IMR-90 (cell line): ENCODE measurements around the gene TMEM63C. TPM values are rescaled to one million over a fixed set of nuclear protein-coding genes. Genes with fewer than 3 reads are reported as not detected.

Experiments
- ATAC-seq: fragments of 200-7000 bp; cut with Tn5 transposase; 2 replicates; pipeline ENCODE4 v1.9.1; 2020; ENCODE audit warnings: low read depth, mild to moderate bottlenecking, moderate library complexity
- BruUV-seq: library from RNA; stranded (reverse); fragments of 400-500 nt; replicated peaks from 2 replicates; lab custom pipeline; 2021; lab: Mats Ljungman, UMichigan
- CTCF ChIA-PET: fragments of 300-600 bp; formaldehyde crosslinking; extraction: SDS; loops from one replicate; lab custom pipeline; 2021; ENCODE audit warnings: antibody characterized with exemption; lab: Yijun Ruan, JAX
- POLR2A ChIA-PET: fragments of 300-600 bp; sonication (Branson Sonifier 250); formaldehyde crosslinking; loops from one replicate; lab custom pipeline; 2022; ENCODE audit warnings: antibody characterized with exemption; ENCODE audit not compliant: unreplicated experiment; lab: Charles Lee
- DNase-seq: peaks from one replicate; pipeline ENCODE4 v3.0.0; 2013
- H2AFZ ChIP-seq: replicated peaks from 2 replicates; pipeline ENCODE3; 2013; ENCODE audit warnings: low read length, mild to moderate bottlenecking; ENCODE audit not compliant: poor library complexity
- H2AK5ac ChIP-seq: 2 replicates; pipeline ENCODE4 v1.6.1; 2013; ENCODE audit warnings: low read depth, low read length, inconsistent platforms
- H2AK9ac ChIP-seq: replicated peaks from 2 replicates; pipeline ENCODE3; 2013; ENCODE audit warnings: mild to moderate bottlenecking, low read depth, low read length, moderate library complexity; ENCODE audit not compliant: poor library complexity
- H2BK120ac ChIP-seq: 2 replicates; pipeline ENCODE4 v1.6.1; 2013; ENCODE audit warnings: low read depth, low read length, inconsistent platforms
- H2BK15ac ChIP-seq: 3 replicates; pipeline ENCODE4 v1.6.1; 2013; ENCODE audit warnings: low read depth, low read length, inconsistent platforms
- H2BK20ac ChIP-seq: 2 replicates; pipeline ENCODE4 v1.6.1; 2013; ENCODE audit warnings: low read depth, mild to moderate bottlenecking, inconsistent platforms, low read length, moderate library complexity
- H2BK5ac ChIP-seq: 2 replicates; pipeline ENCODE4 v1.6.1; 2013; ENCODE audit warnings: mild to moderate bottlenecking, low read depth, low read length, inconsistent platforms; ENCODE audit not compliant: poor library complexity, severe bottlenecking
- H3K14ac ChIP-seq: replicated peaks from 2 replicates; pipeline ENCODE4 v1.6.1; 2013; ENCODE audit warnings: low read depth, low read length, inconsistent platforms
- H3K18ac ChIP-seq: 2 replicates; pipeline ENCODE4 v1.6.1; 2013; ENCODE audit warnings: low read depth, low read length, control low read depth
- H3K23ac ChIP-seq: 2 replicates; pipeline ENCODE4 v1.6.1; 2013; ENCODE audit warnings: low read depth, low read length, inconsistent platforms
- H3K27ac ChIP-seq: 2 replicates; pipeline ENCODE4 v1.5.1; 2013; ENCODE audit warnings: mild to moderate bottlenecking, control low read depth, low read length; ENCODE audit not compliant: insufficient read depth
- H3K27me3 ChIP-seq: 2 replicates; pipeline ENCODE4 v1.6.1; 2013; ENCODE audit warnings: low read length; ENCODE audit not compliant: control insufficient read depth, insufficient read depth
- H3K36me3 ChIP-seq: 2 replicates; pipeline ENCODE4 v1.6.1; 2013; ENCODE audit warnings: low read length, mixed read lengths; ENCODE audit not compliant: control insufficient read depth, insufficient read depth
- H3K4ac ChIP-seq: 2 replicates; pipeline ENCODE4 v1.6.1; 2013; ENCODE audit warnings: low read depth, low read length, inconsistent platforms
- H3K4me1 ChIP-seq: 2 replicates; pipeline ENCODE4 v1.6.1; 2013; ENCODE audit warnings: low read length, mixed read lengths; ENCODE audit not compliant: control insufficient read depth, insufficient read depth
- H3K4me2 ChIP-seq: 2 replicates; pipeline ENCODE4 v1.6.1; 2013; ENCODE audit warnings: low read depth, mild to moderate bottlenecking, control low read depth, low read length, moderate library complexity
- H3K4me3 ChIP-seq: 2 replicates; pipeline ENCODE4 v1.5.1; 2013; ENCODE audit warnings: low read depth, mild to moderate bottlenecking, control low read depth, low read length, moderate library complexity; ENCODE audit not compliant: insufficient read depth
- H3K56ac ChIP-seq: 2 replicates; pipeline ENCODE4 v1.6.1; 2013; ENCODE audit warnings: low read length, inconsistent platforms; ENCODE audit not compliant: insufficient read depth; ENCODE audit errors: extremely low read depth
- H3K79me1 ChIP-seq, 2 experiments: 2 replicates each; pipeline ENCODE4 v1.6.1; 2013; ENCODE audit warnings: low read length in 2 of 2, inconsistent platforms in 1 of 2, low read depth in 1 of 2
- H3K9ac ChIP-seq: 2 replicates; pipeline ENCODE4 v1.6.1; 2013; ENCODE audit warnings: low read depth, low read length, control low read depth
- H3K9me1 ChIP-seq: 2 replicates; pipeline ENCODE4 v1.6.1; 2013; ENCODE audit warnings: low read length, inconsistent platforms; ENCODE audit not compliant: insufficient read depth
- H3K9me3 ChIP-seq: 2 replicates; pipeline ENCODE4 v1.6.1; 2013; ENCODE audit warnings: low read length; ENCODE audit not compliant: control insufficient read depth, insufficient read depth
- H4K20me1 ChIP-seq: 2 replicates; pipeline ENCODE4 v1.6.1; 2013; ENCODE audit warnings: low read length, inconsistent platforms; ENCODE audit not compliant: insufficient read depth
- H4K5ac ChIP-seq: 2 replicates; pipeline ENCODE4 v1.6.1; 2013; ENCODE audit warnings: mild to moderate bottlenecking, low read depth, low read length, control low read depth
- H4K8ac ChIP-seq, 2 experiments: 2 replicates each; pipeline ENCODE4 v1.6.1; 2013; ENCODE audit warnings: low read depth in 2 of 2, low read length in 2 of 2, control low read depth in 1 of 2, inconsistent platforms in 1 of 2
- H4K91ac ChIP-seq: 2 replicates; pipeline ENCODE4 v1.6.1; 2013; ENCODE audit warnings: low read depth, low read length, inconsistent platforms; ENCODE audit not compliant: insufficient read depth
- BHLHE40 ChIP-seq: fragments of 150-350 bp; IDR thresholded peaks from 2 replicates; pipeline ENCODE4 v1.6.1; 2016; ENCODE audit warnings: mild to moderate bottlenecking, low read depth, low read length
- CEBPB ChIP-seq: IDR thresholded peaks from 2 replicates; pipeline ENCODE4 v1.6.1; 2012; ENCODE audit warnings: low read depth, low read length, improper control_type of control experiment
- CHD1 ChIP-seq: IDR thresholded peaks from 2 replicates; pipeline ENCODE4 v1.6.1; 2012; ENCODE audit warnings: low read depth, low read length, improper control_type of control experiment
- FOS ChIP-seq: fragments of 150-350 bp; IDR thresholded peaks from 2 replicates; pipeline ENCODE4 v1.6.1; 2016; ENCODE audit warnings: low read depth, low read length
- MAFK ChIP-seq: IDR thresholded peaks from 2 replicates; pipeline ENCODE4 v1.6.1; 2012; ENCODE audit warnings: low read depth, low read length, improper control_type of control experiment
- MAZ ChIP-seq: IDR thresholded peaks from 2 replicates; pipeline ENCODE4 v1.6.1; 2012; ENCODE audit warnings: low read depth, mild to moderate bottlenecking, low read length, improper control_type of control experiment, moderate library complexity, borderline replicate concordance
- NFE2L2 ChIP-seq: fragments of 150-350 bp; IDR thresholded peaks from 2 replicates; pipeline ENCODE4 v1.6.1; 2016; ENCODE audit warnings: low read depth, mild to moderate bottlenecking, low read length
- POLR2A ChIP-seq: IDR thresholded peaks from 2 replicates; pipeline ENCODE4 v1.6.1; 2012; ENCODE audit warnings: mild to moderate bottlenecking, low read depth, low read length
- RAD21 ChIP-seq: IDR thresholded peaks from 2 replicates; pipeline ENCODE4 v1.6.1; 2012; ENCODE audit warnings: low read length, improper control_type of control experiment
- RCOR1 ChIP-seq: IDR thresholded peaks from 2 replicates; pipeline ENCODE4 v1.6.1; 2012; ENCODE audit warnings: mild to moderate bottlenecking, low read length, improper control_type of control experiment; ENCODE audit not compliant: insufficient replicate concordance
- RFX5 ChIP-seq: IDR thresholded peaks from 2 replicates; pipeline ENCODE4 v1.8.0; 2012; ENCODE audit warnings: low read depth, mild to moderate bottlenecking, low read length, moderate library complexity
- WGBS, 2 experiments: methylation state at CpG; one replicate each; pipeline versions ENCODE4 v1.1.5 to v1.1.7; 2013; ENCODE audit warnings: missing lambda C conversion rate in 2 of 2; ENCODE audit not compliant: insufficient read length in 1 of 2; ENCODE audit errors: extremely low coverage in 2 of 2; 5-methylcytosine and 5-hydroxymethylcytosine counted together
- dilution Hi-C: fragments of 300-500 bp; cut with HindIII; formaldehyde crosslinking; loops from one replicate; pipeline ENCODE4 v1.14.3; 2018; ENCODE audit warnings: low sequenced_read_pairs; ENCODE audit not compliant: unreplicated experiment
- in situ Hi-C: fragments of 300-500 bp; cut with MboI; formaldehyde crosslinking; loops from 3 replicates; pipeline ENCODE4 v1.14.3; 2019; ENCODE audit warnings: low sequenced_read_pairs, inconsistent platforms, mixed read lengths
- intact Hi-C: fragments of 100-400 bp; cut with micrococcal nuclease; formaldehyde crosslinking; loops from 2 replicates; pipeline ENCODE4 v1.10.0; 2022
- polyA plus RNA-seq, 3 experiments: library from polyadenylated mRNA; depleted of rRNA; stranded (reverse); fragments of >200 nt; gene quantifications; 2 replicates each; pipeline ENCODE4 v1.2.3, GENCODE V29; 2012; ENCODE audit warnings: low replicate concordance in 1 of 3
- total RNA-seq: library from RNA; depleted of rRNA; stranded (reverse); fragments of >200 nt; gene quantifications from 2 replicates; pipeline ENCODE4 v1.2.3, GENCODE V29; 2012
- TF ChIP-seq, protein P1 (sequence below): fragments of 150-350 bp; IDR thresholded peaks from 2 replicates; pipeline ENCODE4 v1.6.1; 2016; ENCODE audit warnings: low read depth, mild to moderate bottlenecking, low read length, moderate library complexity, borderline replicate concordance
- TF ChIP-seq, protein P2 (sequence below): conservative IDR thresholded peaks from 2 replicates; pipeline ENCODE4 v1.5.1; 2012; ENCODE audit warnings: mild to moderate bottlenecking, low read depth, low read length, improper control_type of control experiment
- TF ChIP-seq, protein P3 (sequence below): fragments of 150-350 bp; IDR thresholded peaks from 2 replicates; pipeline ENCODE4 v1.6.1; 2017; ENCODE audit warnings: mild to moderate bottlenecking, antibody characterized with exemption, low read length, low read depth

TMEM63C gene
- total and polyA plus RNA-seq, 2 of the 4 experiments (the other 2 are of a cell fraction): under 0.01 TPM; not detected in 1

DNA sequence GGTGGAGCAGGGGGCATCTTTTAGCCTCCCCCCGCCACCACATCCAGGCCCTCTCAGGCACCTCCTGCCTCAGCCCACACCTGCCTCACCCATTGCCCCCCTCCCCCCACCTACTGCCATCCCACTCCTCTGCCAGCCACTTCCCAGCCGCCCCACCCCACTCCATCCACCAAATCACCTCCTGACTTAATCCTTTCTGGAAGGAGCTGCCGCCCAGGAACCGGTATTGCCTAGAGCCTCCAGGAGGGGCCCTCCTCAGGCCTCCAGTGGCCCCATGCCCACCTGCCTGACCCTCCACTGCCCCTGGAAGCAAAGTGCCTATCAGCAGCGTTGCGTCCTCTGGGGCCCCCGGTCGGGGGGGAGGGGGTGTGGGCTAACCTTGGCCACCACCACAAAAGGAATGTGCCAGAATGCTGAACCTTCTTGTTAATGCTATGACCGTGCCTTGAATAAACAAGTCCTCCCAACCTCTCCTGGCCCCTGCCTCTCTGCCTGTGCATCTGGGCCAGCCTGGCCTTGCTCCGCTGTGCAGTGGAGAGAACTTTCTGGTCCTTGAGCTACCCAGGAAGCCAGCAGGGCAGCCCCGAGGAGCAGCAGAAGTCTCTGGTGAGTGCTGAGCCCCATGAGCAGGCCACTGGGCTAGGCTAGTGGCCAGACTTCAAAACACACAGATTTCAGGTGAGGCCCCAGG lies 77.6 kb downstream of the TMEM63C start:
- H2BK120ac ChIP-seq: no peak overlapping the region
- peaks cover 31% of the 10 kb centered on the region for H3K27me3 ChIP-seq
- intact Hi-C loops (no loop called here), dilution Hi-C loops (no loop called here), in situ Hi-C loops (no loop called here)
- TF ChIP-seq RCOR1 (no peak), RAD21 (no peak), CHD1 (no peak), NFE2L2 (no peak), MAFK (no peak), BHLHE40 (no peak), MAZ (no peak), RFX5 (no peak), FOS (no peak), CEBPB (no peak), POLR2A (no peak)
- TF ChIP-seq, protein P1, sequence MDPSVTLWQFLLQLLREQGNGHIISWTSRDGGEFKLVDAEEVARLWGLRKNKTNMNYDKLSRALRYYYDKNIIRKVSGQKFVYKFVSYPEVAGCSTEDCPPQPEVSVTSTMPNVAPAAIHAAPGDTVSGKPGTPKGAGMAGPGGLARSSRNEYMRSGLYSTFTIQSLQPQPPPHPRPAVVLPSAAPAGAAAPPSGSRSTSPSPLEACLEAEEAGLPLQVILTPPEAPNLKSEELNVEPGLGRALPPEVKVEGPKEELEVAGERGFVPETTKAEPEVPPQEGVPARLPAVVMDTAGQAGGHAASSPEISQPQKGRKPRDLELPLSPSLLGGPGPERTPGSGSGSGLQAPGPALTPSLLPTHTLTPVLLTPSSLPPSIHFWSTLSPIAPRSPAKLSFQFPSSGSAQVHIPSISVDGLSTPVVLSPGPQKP: no peak
- TF ChIP-seq, protein P2, sequence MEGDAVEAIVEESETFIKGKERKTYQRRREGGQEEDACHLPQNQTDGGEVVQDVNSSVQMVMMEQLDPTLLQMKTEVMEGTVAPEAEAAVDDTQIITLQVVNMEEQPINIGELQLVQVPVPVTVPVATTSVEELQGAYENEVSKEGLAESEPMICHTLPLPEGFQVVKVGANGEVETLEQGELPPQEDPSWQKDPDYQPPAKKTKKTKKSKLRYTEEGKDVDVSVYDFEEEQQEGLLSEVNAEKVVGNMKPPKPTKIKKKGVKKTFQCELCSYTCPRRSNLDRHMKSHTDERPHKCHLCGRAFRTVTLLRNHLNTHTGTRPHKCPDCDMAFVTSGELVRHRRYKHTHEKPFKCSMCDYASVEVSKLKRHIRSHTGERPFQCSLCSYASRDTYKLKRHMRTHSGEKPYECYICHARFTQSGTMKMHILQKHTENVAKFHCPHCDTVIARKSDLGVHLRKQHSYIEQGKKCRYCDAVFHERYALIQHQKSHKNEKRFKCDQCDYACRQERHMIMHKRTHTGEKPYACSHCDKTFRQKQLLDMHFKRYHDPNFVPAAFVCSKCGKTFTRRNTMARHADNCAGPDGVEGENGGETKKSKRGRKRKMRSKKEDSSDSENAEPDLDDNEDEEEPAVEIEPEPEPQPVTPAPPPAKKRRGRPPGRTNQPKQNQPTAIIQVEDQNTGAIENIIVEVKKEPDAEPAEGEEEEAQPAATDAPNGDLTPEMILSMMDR: no peak
- TF ChIP-seq, protein P3, sequence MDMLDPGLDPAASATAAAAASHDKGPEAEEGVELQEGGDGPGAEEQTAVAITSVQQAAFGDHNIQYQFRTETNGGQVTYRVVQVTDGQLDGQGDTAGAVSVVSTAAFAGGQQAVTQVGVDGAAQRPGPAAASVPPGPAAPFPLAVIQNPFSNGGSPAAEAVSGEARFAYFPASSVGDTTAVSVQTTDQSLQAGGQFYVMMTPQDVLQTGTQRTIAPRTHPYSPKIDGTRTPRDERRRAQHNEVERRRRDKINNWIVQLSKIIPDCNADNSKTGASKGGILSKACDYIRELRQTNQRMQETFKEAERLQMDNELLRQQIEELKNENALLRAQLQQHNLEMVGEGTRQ: no peak
- CTCF ChIA-PET: no interaction called here
- POLR2A ChIA-PET: no interaction called here
- H3K4me1 ChIP-seq: no peaks in the 10 kb centered on the region
- no peak overlapping the region for H3K18ac ChIP-seq
- no peak overlapping the region for H3K4me3 ChIP-seq
- BruUV-seq: no TSS peak
- no peak overlapping the region for H3K23ac ChIP-seq
- H2AFZ ChIP-seq: no peak overlapping the region
- 0 out of 2 replicates have a peak, but pooled peaks cover 3% of the 10 kb centered on the region for H3K9me1 ChIP-seq
- H4K20me1 ChIP-seq: no peaks in the 10 kb centered on the region
- H3K4me2 ChIP-seq: no peak overlapping the region
- no peak overlapping the region for H2BK20ac ChIP-seq
- H4K5ac ChIP-seq: no peak overlapping the region
- H4K8ac ChIP-seq: no peak overlapping the region
- no peaks in the 10 kb centered on the region for H3K36me3 ChIP-seq
- no peak overlapping the region for H3K14ac ChIP-seq
- H3K56ac ChIP-seq: no peak overlapping the region
- H2AK9ac ChIP-seq: no peak overlapping the region
- H2BK15ac ChIP-seq: no peak overlapping the region
- ATAC-seq: no peak
- H3K79me1 ChIP-seq: no peaks in the 10 kb centered on the region
- DNase-seq: no peak
- no peak overlapping the region for H2AK5ac ChIP-seq
- no peak overlapping the region for H3K4ac ChIP-seq
- H3K9me3 ChIP-seq: no peaks in the 10 kb centered on the region
- H2BK5ac ChIP-seq: no peak overlapping the region
- H4K91ac ChIP-seq: no peak overlapping the region
- WGBS, 2 experiments: no CpG with 5 or more reads among the region's 11 CpGs
- H3K27ac ChIP-seq: no peak overlapping the region
- H3K9ac ChIP-seq: no peak overlapping the region
